HG03575 (cell line): Measurements from ENCODE around the gene ANK2.
"Not testable (repeated sequence)": the region's sequence is repeated elsewhere in the genome, so short reads cannot be mapped to it uniquely, and the experiment has no call there.

ENCODE experiments used
- ATAC-seq: cut with Tn5 transposase; IDR thresholded peaks from one replicate; pipeline ENCODE4 v1.9.1; 2021; ENCODE audit not compliant: unreplicated experiment, insufficient number of reproducible peaks, low FRiP score; ENCODE audit errors: extremely low read depth

ANK2 gene

GRCh38 chr4:113050371-113050755 is 910 bp downstream of the ANK2 start:
- no peak for ATAC-seq

GRCh38 chr4:113050837-113051236 is 1.4 kb downstream of the ANK2 start:
- ATAC-seq: no peak

- ATAC-seq: no peak
Measured at GRCh38 chr4:113051361-113051760, 1.9 kb downstream of the ANK2 start.

GRCh38 chr4:113052379-113052951 is 3.0 kb downstream of the ANK2 start:
- ATAC-seq: peak; percentile 61

- no peak for ATAC-seq
Measured at GRCh38 chr4:113053883-113054282, 4.4 kb downstream of the ANK2 start.

- no peak for ATAC-seq
Measured at GRCh38 chr4:113056318-113056717, 6.9 kb downstream of the ANK2 start.

- no peak for ATAC-seq
Measured at GRCh38 chr4:113057891-113058290, 8.4 kb downstream of the ANK2 start.

- no peak for ATAC-seq
Measured at GRCh38 chr4:113059449-113060182, 10.2 kb downstream of the ANK2 start.

- ATAC-seq: no peak
Measured at GRCh38 chr4:113060853-113061252, 11.4 kb downstream of the ANK2 start.

- ATAC-seq: no peak
Measured at GRCh38 chr4:113064244-113064643, 14.8 kb downstream of the ANK2 start.

- no peak for ATAC-seq
Measured at GRCh38 chr4:113065629-113066028, 16.2 kb downstream of the ANK2 start.

- ATAC-seq: not testable (repeated sequence)
Measured at GRCh38 chr4:113068771-113069170, 19.3 kb downstream of the ANK2 start.

- ATAC-seq: no peak
Measured at GRCh38 chr4:113069212-113069892, 19.9 kb downstream of the ANK2 start.

- no peak for ATAC-seq
Measured at GRCh38 chr4:113070755-113071154, 21.3 kb downstream of the ANK2 start.

GRCh38 chr4:113071274-113071673 is 21.8 kb downstream of the ANK2 start:
- no peak for ATAC-seq

GRCh38 chr4:113071805-113072204 is 22.4 kb downstream of the ANK2 start:
- ATAC-seq: no peak

- ATAC-seq: no peak
Measured at GRCh38 chr4:113073451-113074005, 24.1 kb downstream of the ANK2 start.

GRCh38 chr4:113077575-113077974 is 28.1 kb downstream of the ANK2 start:
- no peak for ATAC-seq

- ATAC-seq: no peak
Measured at GRCh38 chr4:113078066-113078465, 28.6 kb downstream of the ANK2 start.

- no peak for ATAC-seq
Measured at GRCh38 chr4:113080050-113080449, 30.6 kb downstream of the ANK2 start.
